HG03565 (cell line): ENCODE data around the gene NRXN3.

ENCODE experiments used
- ATAC-seq: cut with Tn5 transposase; IDR thresholded peaks from one replicate; pipeline ENCODE4 v1.9.1; 2021; ENCODE audit warnings: mild to moderate bottlenecking, moderate library complexity; ENCODE audit not compliant: unreplicated experiment

NRXN3 gene

GRCh38 chr14:79630288-79630960 lies 1460.3 kb downstream of the NRXN3 start:
- no peak for ATAC-seq

- no peak for ATAC-seq
These were observed 1461.1 kb downstream of the NRXN3 start for GRCh38 chr14:79631276-79631675.

- no peak for ATAC-seq
These were observed 1468.6 kb downstream of the NRXN3 start for GRCh38 chr14:79638672-79639266.

GRCh38 chr14:79639613-79640012 lies 1469.4 kb downstream of the NRXN3 start:
- no peak for ATAC-seq

GRCh38 chr14:79641371-79641770 lies 1471.2 kb downstream of the NRXN3 start:
- ATAC-seq = no peak

GRCh38 chr14:79643132-79643531 lies 1473.0 kb downstream of the NRXN3 start:
- ATAC-seq = no peak

GRCh38 chr14:79645753-79646362 lies 1475.7 kb downstream of the NRXN3 start:
- no peak for ATAC-seq

GRCh38 chr14:79649856-79650255 lies 1479.7 kb downstream of the NRXN3 start:
- ATAC-seq = no peak

- ATAC-seq = no peak
These were observed 1482.5 kb downstream of the NRXN3 start for GRCh38 chr14:79652513-79653307.

GRCh38 chr14:79656056-79656455 lies 1485.9 kb downstream of the NRXN3 start:
- ATAC-seq = no peak

- no peak for ATAC-seq
These were observed 1486.3 kb downstream of the NRXN3 start for GRCh38 chr14:79656496-79656895.

- ATAC-seq = no peak
These were observed 1488.0 kb downstream of the NRXN3 start for GRCh38 chr14:79658221-79658620.

GRCh38 chr14:79658769-79659168 lies 1488.6 kb downstream of the NRXN3 start:
- no peak for ATAC-seq

- ATAC-seq = no peak
These were observed 1490.1 kb downstream of the NRXN3 start for GRCh38 chr14:79660053-79660939.

- no peak for ATAC-seq
These were observed 1491.6 kb downstream of the NRXN3 start for GRCh38 chr14:79661752-79662151.

- no peak for ATAC-seq
These were observed 1493.3 kb downstream of the NRXN3 start for GRCh38 chr14:79663453-79663852.

GRCh38 chr14:79665556-79665955 lies 1495.4 kb downstream of the NRXN3 start:
- ATAC-seq = no peak

- ATAC-seq = no peak
These were observed 1498.8 kb downstream of the NRXN3 start for GRCh38 chr14:79668951-79669350.

GRCh38 chr14:79670811-79671210 lies 1500.6 kb downstream of the NRXN3 start:
- no peak for ATAC-seq

GRCh38 chr14:79680087-79680486 lies 1509.9 kb downstream of the NRXN3 start:
- ATAC-seq = no peak

- ATAC-seq = no peak
These were observed 1516.0 kb downstream of the NRXN3 start for GRCh38 chr14:79686196-79686595.
